ENCODE measurements around the gene SMARCD1.

Gene SMARCD1

GRCh38 chr12:50110127-50110761 lies 25.1 kb downstream of the SMARCD1 start:
- TF ChIP-seq, protein P1, sequence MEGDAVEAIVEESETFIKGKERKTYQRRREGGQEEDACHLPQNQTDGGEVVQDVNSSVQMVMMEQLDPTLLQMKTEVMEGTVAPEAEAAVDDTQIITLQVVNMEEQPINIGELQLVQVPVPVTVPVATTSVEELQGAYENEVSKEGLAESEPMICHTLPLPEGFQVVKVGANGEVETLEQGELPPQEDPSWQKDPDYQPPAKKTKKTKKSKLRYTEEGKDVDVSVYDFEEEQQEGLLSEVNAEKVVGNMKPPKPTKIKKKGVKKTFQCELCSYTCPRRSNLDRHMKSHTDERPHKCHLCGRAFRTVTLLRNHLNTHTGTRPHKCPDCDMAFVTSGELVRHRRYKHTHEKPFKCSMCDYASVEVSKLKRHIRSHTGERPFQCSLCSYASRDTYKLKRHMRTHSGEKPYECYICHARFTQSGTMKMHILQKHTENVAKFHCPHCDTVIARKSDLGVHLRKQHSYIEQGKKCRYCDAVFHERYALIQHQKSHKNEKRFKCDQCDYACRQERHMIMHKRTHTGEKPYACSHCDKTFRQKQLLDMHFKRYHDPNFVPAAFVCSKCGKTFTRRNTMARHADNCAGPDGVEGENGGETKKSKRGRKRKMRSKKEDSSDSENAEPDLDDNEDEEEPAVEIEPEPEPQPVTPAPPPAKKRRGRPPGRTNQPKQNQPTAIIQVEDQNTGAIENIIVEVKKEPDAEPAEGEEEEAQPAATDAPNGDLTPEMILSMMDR (IDR thresholded peaks at IDR 0.05; ENCODE audit: control insufficient read depth, extremely low read depth, insufficient read depth) = no peak
- DNase-seq (ENCODE audit: low read depth) = no peak
- 0 out of 2 replicates have a peak overlapping the region, but pooled peaks have one; percentile 5 for H3K4me3 ChIP-seq (ENCODE audit: low read depth, low read length)

GRCh38 chr12:50110762-50111351 lies 25.7 kb downstream of the SMARCD1 start:
- no peak overlapping the region; the same call in 1 of the 2 replicates for H3K4me3 ChIP-seq (ENCODE audit: low read depth, low read length)
- DNase-seq (ENCODE audit: low read depth) = no peak
- TF ChIP-seq, protein P1 (IDR thresholded peaks at IDR 0.05; ENCODE audit: control insufficient read depth, extremely low read depth, insufficient read depth) = no peak

- TF ChIP-seq, protein P1 (IDR thresholded peaks at IDR 0.05; ENCODE audit: control insufficient read depth, extremely low read depth, insufficient read depth) = no peak
- peak overlapping the region; percentile 99 for H3K4me3 ChIP-seq (ENCODE audit: low read depth, low read length)
These were observed 26.2 kb downstream of the SMARCD1 start for GRCh38 chr12:50111395-50111692.

GRCh38 chr12:50111693-50112455 lies 26.7 kb downstream of the SMARCD1 start, which contains the start of gene COX14:
Gene COX14 (plus strand): TSS chr12:50112236. CDS start chr12:50120044, 7,808 bp downstream.
- peak within 1 kb of the TSS; percentile 99 for H3K4me3 ChIP-seq (ENCODE audit: low read depth, low read length)
- TF ChIP-seq, protein P1 (IDR thresholded peaks at IDR 0.05; ENCODE audit: control insufficient read depth, extremely low read depth, insufficient read depth) = peak; percentile 94
- peak; percentile 99 for DNase-seq (ENCODE audit: low read depth)

More at GRCh38 chr12:50111395-50111692, 26.2 kb downstream of the SMARCD1 start:
- no peak for DNase-seq (ENCODE audit: low read depth)

DNA sequence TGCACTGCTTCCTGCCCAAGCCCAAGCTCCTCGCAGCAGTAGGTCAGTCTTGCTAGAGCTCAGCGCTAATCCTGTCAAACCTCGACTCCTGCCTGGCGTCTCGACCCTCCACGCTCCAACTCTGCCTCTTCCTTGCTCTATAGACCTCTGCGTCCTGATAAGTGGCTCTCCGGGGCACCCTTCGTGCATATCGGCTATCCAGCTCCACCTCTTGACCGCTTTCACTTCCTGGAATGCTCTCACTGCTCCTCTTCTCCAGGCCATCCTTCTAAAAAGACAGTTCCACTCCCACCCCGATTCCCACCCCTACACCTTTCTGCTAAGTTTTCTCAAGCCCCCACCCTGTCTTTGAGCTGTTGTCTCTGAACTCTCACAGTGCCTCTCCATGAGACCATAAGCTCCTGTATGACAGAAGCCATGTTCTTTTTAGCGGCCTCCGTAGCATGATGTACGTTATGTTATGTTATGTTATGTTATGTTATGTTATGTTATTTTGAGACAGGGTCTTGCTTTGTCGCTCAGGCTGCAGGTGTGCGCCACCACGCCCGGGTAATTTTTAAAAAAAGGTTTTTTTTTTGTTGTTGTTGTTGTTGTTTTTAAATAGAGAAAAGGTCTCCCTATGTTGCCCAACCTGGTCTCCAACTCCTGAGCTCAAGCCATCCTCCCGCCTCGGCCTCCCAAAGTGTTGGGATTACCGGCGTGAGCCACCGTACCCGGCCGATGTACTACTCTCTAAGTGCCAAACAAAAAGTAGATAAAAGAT lies 27.5 kb downstream of the SMARCD1 start:
- H3K4me3 ChIP-seq (ENCODE audit: low read depth, low read length) = peak overlapping the region; percentile 99
- no peak for DNase-seq (ENCODE audit: low read depth)
- TF ChIP-seq, protein P1 (IDR thresholded peaks at IDR 0.05; ENCODE audit: control insufficient read depth, extremely low read depth, insufficient read depth) = no peak

GRCh38 chr12:50117057-50117622 lies 32.0 kb downstream of the SMARCD1 start:
- DNase-seq (ENCODE audit: low read depth) = no peak
- TF ChIP-seq, protein P1 (IDR thresholded peaks at IDR 0.05; ENCODE audit: control insufficient read depth, extremely low read depth, insufficient read depth) = no peak
- no peak overlapping the region for H3K4me3 ChIP-seq (ENCODE audit: low read depth, low read length)
